BJ (cell line): ENCODE data around the gene SH3PXD2B. TPM values are rescaled to one million over a fixed set of nuclear protein-coding genes. Genes with fewer than 3 reads are reported as not detected.

ENCODE experiments used
- CTCF ChIA-PET: fragments of 350-600 bp; formaldehyde crosslinking; extraction: SDS; loops from one replicate; lab custom pipeline; 2021; ENCODE audit warnings: antibody characterized with exemption, inconsistent platforms; lab: Yijun Ruan, JAX
- POLR2A ChIA-PET: fragments of 300-600 bp; sonication (Branson Sonifier 250); formaldehyde crosslinking; extraction: SDS; loops from one replicate; lab custom pipeline; 2021; ENCODE audit warnings: antibody characterized with exemption; lab: Charles Lee
- DNase-seq: peaks from one replicate; pipeline ENCODE4 v3.0.0-alpha.2; 2011; ENCODE audit warnings: low read depth
- H3K27me3 ChIP-seq: 2 replicates; pipeline ENCODE4 v1.6.0; 2011; ENCODE audit warnings: low read length; ENCODE audit not compliant: control insufficient read depth, insufficient read depth
- H3K36me3 ChIP-seq: 2 replicates; pipeline ENCODE4 v1.5.1; 2011; ENCODE audit warnings: low read length; ENCODE audit not compliant: control insufficient read depth, insufficient read depth
- H3K4me3 ChIP-seq: 2 replicates; pipeline ENCODE4 v1.5.1; 2011; ENCODE audit warnings: low read depth, mild to moderate bottlenecking, control low read depth, low read length
- CTCF ChIP-seq: IDR thresholded peaks from 2 replicates; pipeline ENCODE4 v1.5.1; 2011; ENCODE audit warnings: low read depth, mild to moderate bottlenecking, control low read depth, inconsistent platforms, low read length, moderate library complexity; ENCODE audit not compliant: insufficient read depth
- polyA plus RNA-seq: library from polyadenylated mRNA; depleted of rRNA; stranded (reverse); fragments of >200 nt; gene quantifications from 2 replicates; pipeline ENCODE4 v1.2.3, GENCODE V29; 2011

The SH3PXD2B gene
- polyA plus RNA-seq, 1 experiment, result 15.5 TPM

- Histone ChIP-seq H3K27me3 (peaks cover 7% of the 10 kb centered on the region), H3K36me3 (no peaks in the 10 kb centered on the region), H3K4me3 (no peak overlapping the region)
- ChIA-PET CTCF (interaction anchor here (0.9 to 1.3 kb wide), 2 partner anchors 201 to 211 kb away, joined by 3 to 6 read pairs; no protein-coding TSS in a partner anchor), POLR2A (no interaction called here)
- DNase-seq, result no peak
- no peak for TF ChIP-seq CTCF
Observed at GRCh38 chr5:172485511-172486202, 31.3 kb upstream of the SH3PXD2B start.

- no peak for TF ChIP-seq CTCF
- ChIA-PET POLR2A (no interaction called here), CTCF (interaction anchor here (19.8 kb wide), 1 partner anchor 213 kb away, joined by 284 read pairs; no protein-coding TSS in a partner anchor)
Observed at GRCh38 chr5:172484664-172485063, 30.3 kb upstream of the SH3PXD2B start.

GRCh38 chr5:172482156-172483020, 28.1 kb upstream of the SH3PXD2B start:
- CTCF ChIA-PET, result interaction anchor here (19.8 kb wide), 1 partner anchor 215 kb away, joined by 284 read pairs; no protein-coding TSS in a partner anchor

More at GRCh38 chr5:172484664-172485063, 30.3 kb upstream of the SH3PXD2B start:
- Histone ChIP-seq H3K27me3 (peaks cover 7% of the 10 kb centered on the region), H3K4me3 (no peak overlapping the region), H3K36me3 (no peaks in the 10 kb centered on the region)
- DNase-seq, result no peak

GRCh38 chr5:172481011-172481800, 26.9 kb upstream of the SH3PXD2B start:
- POLR2A ChIA-PET, result no interaction called here
- no peaks in the 10 kb centered on the region for H3K36me3 ChIP-seq
- no peaks in the 10 kb centered on the region; the same call in none of the 2 replicates for H3K27me3 ChIP-seq
- no peak for TF ChIP-seq CTCF
- no peak overlapping the region for H3K4me3 ChIP-seq
- CTCF ChIA-PET, result interaction anchor here (0.6 to 19.8 kb wide), 5 partner anchors 17 to 226 kb away, joined by 3 to 284 read pairs (median 3); no protein-coding TSS in a partner anchor
- DNase-seq, result no peak

More at GRCh38 chr5:172482156-172483020, 28.1 kb upstream of the SH3PXD2B start:
- Histone ChIP-seq H3K4me3 (no peak overlapping the region), H3K36me3 (no peaks in the 10 kb centered on the region), H3K27me3 (no peaks in the 10 kb centered on the region; the same call in 1 of the 2 replicates)
- no peak for TF ChIP-seq CTCF
- POLR2A ChIA-PET, result no interaction called here
- no peak for DNase-seq
